HG03039 (cell line): ENCODE data around the gene HS3ST5.

Experiments used
- ATAC-seq: cut with Tn5 transposase; IDR thresholded peaks from one replicate; pipeline ENCODE4 v1.9.1; 2021; ENCODE audit warnings: mild to moderate bottlenecking, moderate library complexity; ENCODE audit not compliant: unreplicated experiment

The HS3ST5 gene, protein sequence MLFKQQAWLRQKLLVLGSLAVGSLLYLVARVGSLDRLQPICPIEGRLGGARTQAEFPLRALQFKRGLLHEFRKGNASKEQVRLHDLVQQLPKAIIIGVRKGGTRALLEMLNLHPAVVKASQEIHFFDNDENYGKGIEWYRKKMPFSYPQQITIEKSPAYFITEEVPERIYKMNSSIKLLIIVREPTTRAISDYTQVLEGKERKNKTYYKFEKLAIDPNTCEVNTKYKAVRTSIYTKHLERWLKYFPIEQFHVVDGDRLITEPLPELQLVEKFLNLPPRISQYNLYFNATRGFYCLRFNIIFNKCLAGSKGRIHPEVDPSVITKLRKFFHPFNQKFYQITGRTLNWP

GRCh38 chr6:114342826-114343781 lies at the start of gene HS3ST5:
HS3ST5 (minus strand) TSS chr6:114343023; CDS start chr6:114062845, 280,178 bp downstream.
- no peak for ATAC-seq

DNA sequence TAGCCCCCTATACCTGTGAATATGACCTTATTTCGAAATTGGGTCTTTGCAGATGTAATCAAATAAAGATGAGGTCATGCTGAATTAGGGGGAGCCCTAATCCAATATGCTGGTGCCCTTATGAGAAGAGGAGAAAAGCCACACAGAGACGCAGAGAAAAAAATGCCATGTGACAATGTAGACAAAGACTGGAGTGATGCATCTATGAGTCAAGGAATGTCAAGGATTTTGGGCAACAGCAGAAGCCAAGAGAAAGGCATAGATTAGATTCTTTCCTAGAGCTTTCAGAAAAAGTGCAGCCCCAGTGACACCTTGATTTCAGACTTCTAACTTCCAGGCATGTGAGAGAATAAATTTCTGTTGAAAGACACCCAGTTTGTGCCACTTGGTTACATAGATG lies 47.4 kb upstream of the HS3ST5 start:
- ATAC-seq, result no peak

DNA sequence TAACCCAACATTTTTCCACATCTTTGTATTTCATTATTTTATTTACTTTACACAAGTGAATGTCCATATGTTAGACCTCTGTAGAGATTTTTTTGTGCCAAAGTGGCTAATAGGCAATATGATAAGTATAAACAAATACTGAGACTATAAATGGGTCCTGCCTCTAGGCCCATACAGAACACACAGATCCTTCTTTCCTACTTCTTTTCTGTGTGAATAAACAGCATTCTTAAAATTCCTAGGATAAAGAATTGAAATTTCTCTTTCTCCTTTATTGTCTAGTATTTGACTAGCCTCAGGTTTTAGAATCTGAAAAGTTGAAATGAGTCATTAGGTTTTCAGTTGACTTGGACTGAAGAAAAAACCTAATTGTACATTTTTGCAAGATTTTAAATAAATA lies 46.3 kb upstream of the HS3ST5 start:
- no peak for ATAC-seq

DNA sequence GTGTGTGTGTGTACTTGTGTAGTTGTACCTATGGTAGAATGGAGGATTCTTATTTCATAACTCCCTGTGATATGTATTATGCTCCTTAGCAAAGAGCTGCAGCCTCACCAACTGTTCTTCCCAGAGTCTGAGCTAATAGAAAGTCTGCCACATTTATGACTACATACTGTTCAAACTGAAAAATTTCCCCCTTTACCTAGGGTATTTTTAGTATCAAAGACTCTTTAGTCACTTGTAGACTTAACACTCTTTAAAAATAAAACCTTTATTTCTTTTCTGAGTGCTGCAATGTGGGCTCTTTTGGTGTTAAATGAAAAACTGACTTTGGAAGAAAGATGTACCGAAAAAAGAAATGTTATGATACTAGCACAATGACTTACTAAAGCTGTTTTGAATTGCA lies 39.6 kb upstream of the HS3ST5 start:
- ATAC-seq, result no peak

DNA sequence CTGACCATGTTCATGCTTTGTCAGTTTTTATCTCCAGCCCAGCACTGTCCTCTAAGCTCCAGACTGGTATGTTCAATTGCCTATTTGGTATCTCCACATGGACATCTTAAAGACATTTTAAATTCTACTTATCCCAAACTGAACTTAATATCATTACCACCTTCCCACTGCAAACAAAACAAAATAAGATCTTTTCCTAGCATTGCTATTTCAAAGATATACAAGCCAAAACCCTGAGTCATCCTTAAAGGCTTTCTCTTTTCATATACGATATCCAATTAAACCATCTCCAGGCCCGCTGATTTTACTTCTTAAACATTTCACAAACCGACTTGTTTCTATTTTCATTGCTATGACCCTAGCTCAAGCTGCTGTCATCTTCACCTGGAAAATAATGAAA lies 35.1 kb upstream of the HS3ST5 start:
- ATAC-seq, result no peak

DNA sequence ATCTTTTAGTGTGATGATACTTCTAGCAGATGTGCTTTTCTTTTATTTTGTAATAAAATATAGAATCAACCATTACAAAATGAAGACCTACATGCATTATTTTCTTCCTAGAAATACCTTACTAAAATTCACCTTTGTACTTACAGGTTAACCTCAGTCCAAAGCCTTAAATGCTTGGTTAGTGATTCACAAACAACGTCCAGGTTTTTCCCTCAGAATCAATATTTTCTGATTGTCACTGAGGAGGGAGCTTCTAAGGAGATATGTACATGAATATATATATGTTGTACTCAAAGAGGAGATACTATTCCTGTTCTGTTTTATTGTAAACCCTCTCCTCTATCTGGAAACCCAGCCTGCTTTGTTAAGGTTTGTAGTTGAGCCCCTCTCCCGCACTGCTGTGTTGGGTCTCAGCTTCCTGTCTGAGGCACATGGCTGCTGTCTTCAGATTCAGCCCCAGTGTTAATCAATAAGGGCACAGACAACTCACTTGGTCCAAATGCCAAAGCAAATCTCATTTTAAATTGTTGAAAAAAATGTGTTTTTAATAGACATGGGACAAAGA lies 33.9 kb upstream of the HS3ST5 start:
- ATAC-seq, result no peak

GRCh38 chr6:114375541-114376192 lies 32.8 kb upstream of the HS3ST5 start:
- no peak for ATAC-seq

- no peak for ATAC-seq
These were observed 24.6 kb upstream of the HS3ST5 start for GRCh38 chr6:114367315-114367961.

DNA sequence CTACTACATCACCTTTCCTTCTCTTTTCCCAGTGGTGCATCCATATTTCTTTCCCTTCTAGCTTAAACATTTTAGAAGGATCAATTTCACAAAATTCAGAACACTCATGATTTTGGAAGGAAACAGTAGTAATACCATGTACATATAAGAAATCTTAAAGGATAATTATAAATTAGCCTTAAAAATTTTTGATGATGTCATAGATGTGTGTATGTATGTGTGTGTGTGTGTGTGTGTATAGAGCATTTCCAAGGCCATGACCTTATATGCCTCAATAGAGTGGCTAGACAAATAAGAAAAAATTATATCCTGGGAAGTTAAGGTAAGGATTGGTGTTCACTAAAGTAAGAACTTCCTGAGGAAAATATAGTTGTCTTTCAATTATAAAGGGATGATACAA lies 24.1 kb upstream of the HS3ST5 start:
- no peak for ATAC-seq

GRCh38 chr6:114364301-114364700 lies 21.5 kb upstream of the HS3ST5 start:
- no peak for ATAC-seq

DNA sequence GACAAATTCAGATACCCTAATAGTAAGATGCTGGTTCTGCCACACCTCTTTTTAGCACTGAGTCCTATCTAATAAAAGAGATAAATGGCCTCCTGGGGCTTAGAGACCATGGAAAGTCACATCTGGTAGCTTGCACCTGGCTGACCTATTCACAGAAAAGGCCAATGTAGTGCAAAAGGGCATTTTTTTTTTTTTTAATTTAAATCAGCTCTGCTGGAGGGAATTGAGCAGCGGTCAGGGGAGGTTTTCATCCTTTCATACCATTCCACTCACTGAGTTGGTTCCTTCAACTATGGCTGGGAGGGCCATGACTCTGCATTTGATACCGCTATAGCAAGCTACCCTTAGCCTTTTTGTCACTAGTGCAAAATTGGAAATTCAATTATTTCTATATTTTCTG lies 20.1 kb upstream of the HS3ST5 start:
- ATAC-seq, result no peak

DNA sequence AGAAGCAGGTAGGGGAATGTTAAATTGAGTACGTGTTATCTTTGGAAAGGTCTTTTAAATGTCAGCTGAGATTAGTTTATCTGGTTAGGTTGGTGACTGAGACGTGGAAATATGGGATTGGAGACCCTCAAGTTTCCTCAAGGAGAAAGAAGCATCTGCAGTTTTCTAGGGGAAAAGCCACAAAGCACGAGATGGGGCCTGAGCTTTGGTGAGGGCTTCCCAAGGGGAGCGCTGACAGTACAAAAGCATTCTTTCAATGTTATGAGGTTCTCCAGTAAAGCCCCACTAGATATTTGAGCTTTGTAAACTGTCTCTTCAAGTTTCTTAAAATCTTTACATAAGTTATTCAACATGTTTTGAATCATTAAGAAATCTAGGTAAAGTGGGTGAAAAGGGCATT lies 19.6 kb upstream of the HS3ST5 start:
- ATAC-seq, result no peak

DNA sequence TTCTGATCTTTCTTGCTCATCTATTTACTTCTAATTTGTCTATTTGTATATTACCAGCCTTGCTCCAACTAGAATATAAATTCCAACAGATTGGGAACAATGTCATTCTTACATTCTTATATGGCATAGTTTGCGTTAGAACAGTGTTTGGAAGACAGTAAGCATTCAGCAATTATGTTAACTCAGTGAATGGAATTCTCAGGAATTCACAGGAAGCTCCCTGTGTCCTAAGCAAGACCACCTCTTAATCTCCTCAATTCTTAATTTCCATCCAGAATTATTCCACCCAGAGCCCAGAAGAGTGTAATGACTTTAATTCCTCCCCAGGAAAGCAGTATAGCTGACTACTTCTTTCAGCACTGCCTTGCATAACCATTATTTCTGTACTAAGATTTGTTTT lies 18.2 kb upstream of the HS3ST5 start:
- ATAC-seq, result no peak

DNA sequence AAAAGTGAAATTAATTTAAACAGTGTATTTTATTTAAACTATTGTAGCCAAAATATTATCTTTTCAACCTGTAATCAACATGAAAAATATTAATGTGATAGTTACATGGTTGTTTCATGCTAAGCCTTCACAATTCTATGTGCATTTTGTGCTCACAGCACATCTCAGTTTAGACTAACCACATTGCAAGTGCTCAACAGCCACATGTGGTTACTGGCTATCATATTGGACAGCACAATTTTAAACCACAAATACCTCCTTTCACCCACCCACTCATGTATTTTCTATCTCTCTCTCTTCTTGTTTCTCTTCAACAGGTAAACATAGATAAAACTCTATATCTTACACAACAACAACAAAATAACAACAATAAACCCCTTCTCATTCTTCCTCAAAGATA lies 12.5 kb upstream of the HS3ST5 start:
- no peak for ATAC-seq

GRCh38 chr6:114354482-114354881 lies 11.7 kb upstream of the HS3ST5 start:
- ATAC-seq, result no peak

GRCh38 chr6:114346451-114346850 lies 3.6 kb upstream of the HS3ST5 start:
- no peak for ATAC-seq

GRCh38 chr6:114344971-114345275 lies 2.1 kb upstream of the HS3ST5 start:
- ATAC-seq, result no peak

- no peak for ATAC-seq
These were observed 1.6 kb upstream of the HS3ST5 start for GRCh38 chr6:114344246-114344970.

DNA sequence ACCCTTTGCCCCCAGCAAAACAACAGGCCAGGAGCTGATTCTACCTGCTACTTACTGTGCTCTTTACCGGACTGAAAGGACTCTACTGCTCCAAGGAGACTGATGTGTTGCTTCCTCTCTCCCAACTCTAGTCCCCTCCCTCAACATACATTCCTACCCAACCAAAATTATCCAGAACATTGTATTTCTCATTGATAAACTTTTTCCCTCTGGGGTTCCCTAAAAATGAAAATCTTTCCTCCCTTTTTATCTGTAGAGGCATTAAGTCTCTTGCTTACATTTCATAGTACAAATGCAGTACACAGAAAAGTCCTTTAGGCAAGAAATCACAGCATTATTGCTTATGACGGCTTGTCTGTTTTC lies 940 bp upstream of the HS3ST5 start:
- ATAC-seq, result no peak

DNA sequence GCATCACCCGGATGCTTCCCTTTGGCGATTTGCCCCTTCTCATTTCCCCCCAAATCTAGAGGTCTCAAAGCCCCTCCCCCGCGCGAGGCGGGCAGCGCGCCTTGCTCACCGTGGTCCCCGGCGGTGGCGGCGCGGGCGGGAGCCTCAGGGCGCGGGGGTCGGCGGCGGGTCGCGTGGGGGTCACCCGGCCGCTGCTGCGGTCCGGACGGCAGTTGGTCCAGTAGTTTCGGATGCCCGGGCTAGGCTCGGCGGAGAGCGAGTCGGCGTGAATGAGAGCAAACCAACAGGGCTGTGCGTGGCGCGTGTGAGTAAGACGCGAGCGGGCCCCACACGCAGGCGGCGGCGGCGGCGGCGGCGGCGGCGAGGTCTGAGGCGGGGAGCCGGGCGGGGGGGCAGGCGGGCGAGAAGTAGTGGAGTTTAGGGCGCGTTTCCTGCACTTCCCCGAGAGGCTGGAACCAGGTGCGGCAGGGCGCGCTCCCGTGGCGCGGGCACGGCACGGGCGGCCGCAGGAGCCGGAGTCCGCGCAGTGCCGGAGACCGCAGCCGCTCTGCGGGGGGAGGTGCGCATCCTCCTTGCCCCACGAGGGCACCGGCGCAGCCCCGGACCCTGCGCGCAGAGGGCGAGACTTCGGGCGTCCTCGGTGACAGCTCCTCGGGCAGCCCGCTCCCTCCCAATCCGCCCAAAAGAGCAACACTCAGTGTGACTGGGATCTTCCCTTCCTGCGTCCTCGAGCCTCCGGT lies 567 bp downstream of the HS3ST5 start:
- no peak for ATAC-seq
